Stomach (tissue), 4 donors: Measurements from ENCODE around the gene PPP2R3B.

Source experiments
- POLR2A ChIP-seq, 4 donors: fragments of 450-650 bp; IDR thresholded peaks; one replicate each; pipeline ENCODE4 v1.6.1; 2016; ENCODE audit warnings: antibody characterized with exemption in 4 of 4, control low read depth in 2 of 4, mild to moderate bottlenecking in 1 of 4, moderate library complexity in 1 of 4
- POLR2AphosphoS5 ChIP-seq, 3 donors: sonication (generic); formaldehyde crosslinking; IDR thresholded peaks; one replicate each; pipeline ENCODE4 v1.6.1; 2016; ENCODE audit warnings: antibody characterized with exemption in 3 of 3
- TF ChIP-seq, protein P1 (sequence below), 7 experiments: fragments of 450-650 bp in 4 of 7; fragments of 200-600 bp in 3 of 7; sonication (generic) in 3 of 7; IDR thresholded peaks; one replicate each; pipeline ENCODE4 v1.5.1; 2016 to 2019; ENCODE audit warnings: antibody characterized with exemption in 7 of 7, control low read depth in 2 of 7, mild to moderate bottlenecking in 1 of 7

DNA sequence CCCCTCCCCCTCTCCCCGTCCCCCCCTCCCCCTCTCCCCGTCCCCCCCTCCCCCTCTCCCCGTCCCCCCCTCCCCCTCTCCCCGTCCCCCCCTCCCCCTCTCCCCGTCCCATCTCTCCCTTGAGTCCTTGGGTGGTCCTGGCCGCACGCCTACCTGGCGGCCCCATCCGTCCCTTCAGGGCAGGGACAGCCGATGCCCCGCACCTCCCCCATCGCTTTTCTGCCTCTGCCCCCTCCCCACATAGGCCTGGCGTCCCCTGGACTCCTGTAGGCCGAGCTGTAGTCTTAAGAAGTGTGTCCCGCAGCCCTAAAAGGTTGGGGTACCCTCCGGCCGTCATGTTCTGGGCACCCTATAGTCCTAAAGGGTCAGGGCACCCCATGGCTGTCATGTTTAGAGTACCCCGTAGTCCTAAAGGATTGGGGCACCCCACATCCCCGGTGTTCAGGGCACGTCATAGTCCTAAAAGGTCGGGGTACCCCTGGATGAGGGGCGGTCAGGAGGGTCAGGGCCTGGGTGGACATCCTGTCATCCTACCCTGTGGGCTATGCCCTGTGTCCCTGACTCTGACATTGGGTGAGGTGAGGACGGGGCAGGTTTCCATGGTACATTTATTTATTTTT is 57.3 kb downstream of the PPP2R3B start:
- TF ChIP-seq, protein P1, sequence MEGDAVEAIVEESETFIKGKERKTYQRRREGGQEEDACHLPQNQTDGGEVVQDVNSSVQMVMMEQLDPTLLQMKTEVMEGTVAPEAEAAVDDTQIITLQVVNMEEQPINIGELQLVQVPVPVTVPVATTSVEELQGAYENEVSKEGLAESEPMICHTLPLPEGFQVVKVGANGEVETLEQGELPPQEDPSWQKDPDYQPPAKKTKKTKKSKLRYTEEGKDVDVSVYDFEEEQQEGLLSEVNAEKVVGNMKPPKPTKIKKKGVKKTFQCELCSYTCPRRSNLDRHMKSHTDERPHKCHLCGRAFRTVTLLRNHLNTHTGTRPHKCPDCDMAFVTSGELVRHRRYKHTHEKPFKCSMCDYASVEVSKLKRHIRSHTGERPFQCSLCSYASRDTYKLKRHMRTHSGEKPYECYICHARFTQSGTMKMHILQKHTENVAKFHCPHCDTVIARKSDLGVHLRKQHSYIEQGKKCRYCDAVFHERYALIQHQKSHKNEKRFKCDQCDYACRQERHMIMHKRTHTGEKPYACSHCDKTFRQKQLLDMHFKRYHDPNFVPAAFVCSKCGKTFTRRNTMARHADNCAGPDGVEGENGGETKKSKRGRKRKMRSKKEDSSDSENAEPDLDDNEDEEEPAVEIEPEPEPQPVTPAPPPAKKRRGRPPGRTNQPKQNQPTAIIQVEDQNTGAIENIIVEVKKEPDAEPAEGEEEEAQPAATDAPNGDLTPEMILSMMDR (IDR thresholded peaks at IDR 0.05): no peak
- no peak for TF ChIP-seq POLR2A (IDR thresholded peaks at IDR 0.05)
- TF ChIP-seq POLR2AphosphoS5 (IDR thresholded peaks at IDR 0.05): no peak
